WTC11 (cell line): ENCODE measurements around the gene OSBPL10.

Source experiments
- PREB ChIP-seq: sonication (generic); formaldehyde crosslinking; IDR thresholded peaks from 2 replicates; pipeline ENCODE4 v1.8.1; 2022; ENCODE audit warnings: mild to moderate bottlenecking, missing genetic modification reagents, moderate library complexity, borderline replicate concordance
- TF ChIP-seq, protein P1 (sequence below): sonication (generic); formaldehyde crosslinking; IDR thresholded peaks from 2 replicates; pipeline ENCODE4 v1.8.1; 2022; ENCODE audit warnings: mild to moderate bottlenecking, moderate library complexity, missing genetic modification reagents
- TF ChIP-seq, protein P2 (sequence below): fragments of 200-600 bp; IDR thresholded peaks from 2 replicates; pipeline ENCODE4 v1.8.0; 2022; ENCODE audit warnings: antibody characterized with exemption

GRCh38 chr3:31984321-31984720 lies 3.3 kb upstream of the OSBPL10 start:
- TF ChIP-seq, protein P1, sequence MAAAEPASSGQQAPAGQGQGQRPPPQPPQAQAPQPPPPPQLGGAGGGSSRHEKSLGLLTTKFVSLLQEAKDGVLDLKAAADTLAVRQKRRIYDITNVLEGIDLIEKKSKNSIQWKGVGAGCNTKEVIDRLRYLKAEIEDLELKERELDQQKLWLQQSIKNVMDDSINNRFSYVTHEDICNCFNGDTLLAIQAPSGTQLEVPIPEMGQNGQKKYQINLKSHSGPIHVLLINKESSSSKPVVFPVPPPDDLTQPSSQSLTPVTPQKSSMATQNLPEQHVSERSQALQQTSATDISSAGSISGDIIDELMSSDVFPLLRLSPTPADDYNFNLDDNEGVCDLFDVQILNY (CRISPR knock-in tag), result no peak
- TF ChIP-seq, protein P2, sequence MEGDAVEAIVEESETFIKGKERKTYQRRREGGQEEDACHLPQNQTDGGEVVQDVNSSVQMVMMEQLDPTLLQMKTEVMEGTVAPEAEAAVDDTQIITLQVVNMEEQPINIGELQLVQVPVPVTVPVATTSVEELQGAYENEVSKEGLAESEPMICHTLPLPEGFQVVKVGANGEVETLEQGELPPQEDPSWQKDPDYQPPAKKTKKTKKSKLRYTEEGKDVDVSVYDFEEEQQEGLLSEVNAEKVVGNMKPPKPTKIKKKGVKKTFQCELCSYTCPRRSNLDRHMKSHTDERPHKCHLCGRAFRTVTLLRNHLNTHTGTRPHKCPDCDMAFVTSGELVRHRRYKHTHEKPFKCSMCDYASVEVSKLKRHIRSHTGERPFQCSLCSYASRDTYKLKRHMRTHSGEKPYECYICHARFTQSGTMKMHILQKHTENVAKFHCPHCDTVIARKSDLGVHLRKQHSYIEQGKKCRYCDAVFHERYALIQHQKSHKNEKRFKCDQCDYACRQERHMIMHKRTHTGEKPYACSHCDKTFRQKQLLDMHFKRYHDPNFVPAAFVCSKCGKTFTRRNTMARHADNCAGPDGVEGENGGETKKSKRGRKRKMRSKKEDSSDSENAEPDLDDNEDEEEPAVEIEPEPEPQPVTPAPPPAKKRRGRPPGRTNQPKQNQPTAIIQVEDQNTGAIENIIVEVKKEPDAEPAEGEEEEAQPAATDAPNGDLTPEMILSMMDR, result no peak
- no peak for TF ChIP-seq PREB (CRISPR knock-in tag)
